Kidney capillary endothelial cell (primary cell): Measurements from ENCODE around the gene BCR.
A peak's percentile ranks its signal among the peaks of the same experiment; 100 is the strongest.
"Not testable (repeated sequence)": the region's sequence is repeated elsewhere in the genome, so short reads cannot be mapped to it uniquely, and the experiment has no call there.

Experiments used
- DNase-seq: peaks from one replicate; pipeline ENCODE4 v3.0.0-alpha.2; 2018; ENCODE audit warnings: low spot score

Gene BCR

GRCh38 chr22:23291806-23292452, 111.6 kb downstream of the BCR start:
- DNase-seq = no peak

GRCh38 chr22:23292453-23293350, 112.4 kb downstream of the BCR start:
- no peak for DNase-seq

GRCh38 chr22:23293720-23294119, 113.4 kb downstream of the BCR start:
- DNase-seq = no peak

GRCh38 chr22:23294221-23294620, 113.9 kb downstream of the BCR start:
- DNase-seq = no peak

GRCh38 chr22:23300476-23300875, 120.2 kb downstream of the BCR start:
- DNase-seq = no peak

- DNase-seq = no peak
Measured at GRCh38 chr22:23301591-23301990, 121.3 kb downstream of the BCR start.

GRCh38 chr22:23302171-23303002, 122.1 kb downstream of the BCR start:
- DNase-seq = peak; percentile 70

GRCh38 chr22:23305321-23305910, 125.1 kb downstream of the BCR start:
- peak; percentile 95 for DNase-seq

- DNase-seq = peak; percentile 96
Measured at GRCh38 chr22:23305922-23306374, 125.6 kb downstream of the BCR start.

GRCh38 chr22:23306438-23306921, 126.2 kb downstream of the BCR start:
- DNase-seq = peak; percentile 58

GRCh38 chr22:23306926-23307325, 126.6 kb downstream of the BCR start:
- no peak for DNase-seq

- DNase-seq = not testable (repeated sequence)
Measured at GRCh38 chr22:23307511-23307910, 127.2 kb downstream of the BCR start.

GRCh38 chr22:23309261-23309660, 129.0 kb downstream of the BCR start:
- not testable (repeated sequence) for DNase-seq

GRCh38 chr22:23310443-23311097, 130.3 kb downstream of the BCR start:
- DNase-seq = peak; percentile 50

GRCh38 chr22:23311635-23312420, 131.5 kb downstream of the BCR start:
- DNase-seq = not testable (repeated sequence)

- DNase-seq = no peak
Measured at GRCh38 chr22:23313791-23314567, 133.7 kb downstream of the BCR start.

GRCh38 chr22:23315341-23315917, 135.1 kb downstream of the BCR start:
- peak; percentile 74 for DNase-seq

- not testable (repeated sequence) for DNase-seq
Measured at GRCh38 chr22:23316596-23316995, 136.3 kb downstream of the BCR start.

- not testable (repeated sequence) for DNase-seq
Measured at GRCh38 chr22:23318316-23318715, 138.0 kb downstream of the BCR start.
